Psoas muscle (tissue), 8 donors: Measurements from ENCODE around the gene OR2S2. TPM values are rescaled to one million over a fixed set of nuclear protein-coding genes. Genes with fewer than 3 reads are reported as not detected.

Source experiments
- ATAC-seq, 4 donors: fragments of 200-7000 bp; cut with Tn5 transposase; one replicate each; pipeline ENCODE4 v1.9.1; 2020; ENCODE audit warnings: moderate library complexity in 3 of 4, mild to moderate bottlenecking in 2 of 4
- DNase-seq, 2 donors: peaks; one replicate each; pipeline ENCODE4 v3.0.0-alpha.2; 2020
- H3K27ac ChIP-seq: fragments of 200-600 bp; one replicate; pipeline ENCODE4 v1.8.0; 2022
- H3K27me3 ChIP-seq, 3 donors: fragments of 200-600 bp in 1 of 3; one replicate each; pipeline versions ENCODE4 v1.6.1 to v1.8.0; 2013 to 2022; ENCODE audit warnings: low read length in 2 of 3, mild to moderate bottlenecking in 2 of 3, moderate library complexity in 1 of 3; ENCODE audit not compliant: insufficient read depth in 3 of 3
- H3K36me3 ChIP-seq, 2 donors: fragments of 200-600 bp in 1 of 2; one replicate each; pipeline versions ENCODE4 v1.6.1 to v1.8.0; 2013 to 2022; ENCODE audit warnings: low read depth in 1 of 2, mild to moderate bottlenecking in 1 of 2, moderate library complexity in 1 of 2; ENCODE audit not compliant: insufficient read depth in 1 of 2
- H3K4me1 ChIP-seq: fragments of 200-600 bp; one replicate; pipeline ENCODE4 v1.8.0; 2022
- H3K4me3 ChIP-seq: fragments of 200-600 bp; one replicate; pipeline ENCODE4 v1.8.0; 2022; ENCODE audit warnings: mild to moderate bottlenecking
- H3K9me3 ChIP-seq: fragments of 200-600 bp; one replicate; pipeline ENCODE4 v1.8.0; 2022
- WGBS, 3 donors: extraction: QIAGEN DNeasy Blood & Tissue Kit; methylation state at CpG; one replicate each; pipeline versions ENCODE4 v1.1.6 to v1.1.7; 2013; 5-methylcytosine and 5-hydroxymethylcytosine counted together
- intact Hi-C, 2 donors: fragments of 100-400 bp; cut with DNase I; formaldehyde crosslinking; loops; one replicate each; pipeline versions ENCODE4 v1.11.0 to v1.14.2; 2022
- polyA plus RNA-seq, 3 donors: library from polyadenylated mRNA; stranded (reverse); fragments of 200-250 nt; gene quantifications; one replicate each; pipeline ENCODE4 v1.2.3, GENCODE V29; 2013
- total RNA-seq, 4 donors: library from RNA; stranded (reverse); fragmentation: NEBNext Ultra II Directional in 2 of 4; extraction: Animal tissue kit (Norgen Biotek cat#: 25700) in 2 of 4; gene quantifications; one replicate each; pipeline versions ENCODE4 v1.2.1 to v1.2.4, GENCODE V29; 2021 to 2023
- TF ChIP-seq, protein P1 (sequence below): fragments of 200-600 bp; IDR thresholded peaks from one replicate; pipeline ENCODE4 v1.8.0; 2022; ENCODE audit warnings: antibody characterized with exemption
- donor health status: healthy with polysubstance abuse.
- donor health status: DM: no; HTN: no; CAD: no; lungs with moderate emphysema.
- donor health status: Bipolar disorder and iron deficiency.
- donor health status: healthy.
- donor health status: DM: yes; HTN: yes; CAD: no.
- donor health status: DM: no; HTN: no; CAD: no.
- donor health status: DM: no; HTN: no; CAD: no.
- donor health status: DM: yes; HTN: yes; CAD: no.

OR2S2 gene
- total and polyA plus RNA-seq, 7 donors: not detected

DNA sequence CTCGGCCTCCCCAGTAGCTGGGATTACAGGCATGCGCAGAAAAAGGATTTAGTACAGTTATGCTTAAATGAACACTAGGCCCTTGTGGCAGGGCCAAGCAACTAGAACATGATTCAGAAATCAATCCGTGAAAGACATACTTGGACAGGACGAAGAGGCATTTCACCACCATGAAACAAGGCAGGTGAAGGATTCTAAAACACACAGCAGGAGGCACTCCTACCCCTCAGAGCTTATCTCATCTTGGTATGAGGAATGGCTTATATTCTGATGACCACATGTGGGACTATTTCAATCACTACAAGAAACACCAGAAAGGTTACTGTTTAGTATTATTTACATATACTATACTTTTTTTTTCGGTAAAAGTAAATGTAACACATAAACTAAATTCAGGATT, 15.7 kb downstream of the OR2S2 start:
- H3K4me3 ChIP-seq: no peak overlapping the region
- TF ChIP-seq, protein P1, sequence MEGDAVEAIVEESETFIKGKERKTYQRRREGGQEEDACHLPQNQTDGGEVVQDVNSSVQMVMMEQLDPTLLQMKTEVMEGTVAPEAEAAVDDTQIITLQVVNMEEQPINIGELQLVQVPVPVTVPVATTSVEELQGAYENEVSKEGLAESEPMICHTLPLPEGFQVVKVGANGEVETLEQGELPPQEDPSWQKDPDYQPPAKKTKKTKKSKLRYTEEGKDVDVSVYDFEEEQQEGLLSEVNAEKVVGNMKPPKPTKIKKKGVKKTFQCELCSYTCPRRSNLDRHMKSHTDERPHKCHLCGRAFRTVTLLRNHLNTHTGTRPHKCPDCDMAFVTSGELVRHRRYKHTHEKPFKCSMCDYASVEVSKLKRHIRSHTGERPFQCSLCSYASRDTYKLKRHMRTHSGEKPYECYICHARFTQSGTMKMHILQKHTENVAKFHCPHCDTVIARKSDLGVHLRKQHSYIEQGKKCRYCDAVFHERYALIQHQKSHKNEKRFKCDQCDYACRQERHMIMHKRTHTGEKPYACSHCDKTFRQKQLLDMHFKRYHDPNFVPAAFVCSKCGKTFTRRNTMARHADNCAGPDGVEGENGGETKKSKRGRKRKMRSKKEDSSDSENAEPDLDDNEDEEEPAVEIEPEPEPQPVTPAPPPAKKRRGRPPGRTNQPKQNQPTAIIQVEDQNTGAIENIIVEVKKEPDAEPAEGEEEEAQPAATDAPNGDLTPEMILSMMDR: no peak
- H3K4me1 ChIP-seq: peaks cover 7% of the 10 kb centered on the region
- ATAC-seq (no peak), DNase-seq (no peak)
- H3K27ac ChIP-seq: no peak overlapping the region
- H3K9me3 ChIP-seq: no peaks in the 10 kb centered on the region
- H3K27me3 ChIP-seq: no peaks in the 10 kb centered on the region
- WGBS, 3 donors: 53 to 79% (median 60%) methylated on average over 5 of the region's 5 CpGs
- no peaks in the 10 kb centered on the region for H3K36me3 ChIP-seq
- intact Hi-C loops: no loop called here

DNA sequence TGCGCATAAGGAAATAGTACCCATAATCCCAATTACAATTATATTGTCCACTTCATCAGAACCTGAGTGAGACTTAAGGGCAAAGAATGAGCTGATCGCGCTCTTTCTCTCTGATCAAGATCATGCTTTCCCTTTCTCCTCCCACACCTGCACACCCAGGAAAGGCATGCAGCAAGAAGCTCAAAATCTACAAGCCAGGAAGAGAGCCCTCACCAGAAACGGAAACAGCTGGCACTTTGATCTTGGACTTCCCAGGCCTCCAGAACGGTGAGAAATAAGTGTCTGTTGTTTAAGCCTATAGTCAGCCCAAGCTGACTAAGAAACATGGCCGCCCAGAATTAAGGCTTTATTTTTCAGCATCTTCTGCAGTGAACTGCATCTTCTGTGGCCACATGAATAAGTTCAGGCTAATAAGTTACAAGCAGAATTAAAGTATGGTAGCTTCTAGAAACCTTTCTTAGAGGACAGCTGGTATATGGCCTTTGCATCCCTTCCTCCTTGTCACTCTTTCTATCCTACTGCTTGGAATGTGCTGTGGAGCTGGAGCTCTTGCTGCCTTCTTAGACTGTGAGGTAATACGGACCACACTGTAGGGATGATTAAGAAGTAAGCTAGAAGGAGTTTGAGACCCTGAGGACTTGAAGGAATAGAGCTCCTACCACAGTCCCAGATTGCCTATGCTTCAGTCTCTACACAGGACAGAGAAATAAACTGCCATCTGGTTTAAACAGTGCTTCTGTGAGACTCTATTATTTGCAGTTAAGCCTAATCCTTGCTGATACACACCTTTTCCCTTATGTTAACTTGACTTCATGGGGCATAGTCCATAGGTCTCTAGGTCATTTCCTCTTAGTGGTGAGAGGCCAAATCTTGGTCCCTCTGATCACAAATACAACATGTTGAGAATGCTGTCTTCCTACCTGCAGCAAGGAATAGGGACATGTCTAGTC, 17.2 kb downstream of the OR2S2 start:
- no peak for ATAC-seq
- H3K36me3 ChIP-seq: no peaks in the 10 kb centered on the region
- no peak for DNase-seq
- H3K4me3 ChIP-seq: no peak overlapping the region
- WGBS, 3 donors: 64 to 73% (median 67%) methylated on average over 7 of the region's 7 CpGs
- no peaks in the 10 kb centered on the region for H3K27me3 ChIP-seq
- intact Hi-C loops: no loop called here
- peaks cover 7% of the 10 kb centered on the region for H3K4me1 ChIP-seq
- TF ChIP-seq, protein P1: no peak
- H3K9me3 ChIP-seq: no peaks in the 10 kb centered on the region
- H3K27ac ChIP-seq: no peak overlapping the region

DNA sequence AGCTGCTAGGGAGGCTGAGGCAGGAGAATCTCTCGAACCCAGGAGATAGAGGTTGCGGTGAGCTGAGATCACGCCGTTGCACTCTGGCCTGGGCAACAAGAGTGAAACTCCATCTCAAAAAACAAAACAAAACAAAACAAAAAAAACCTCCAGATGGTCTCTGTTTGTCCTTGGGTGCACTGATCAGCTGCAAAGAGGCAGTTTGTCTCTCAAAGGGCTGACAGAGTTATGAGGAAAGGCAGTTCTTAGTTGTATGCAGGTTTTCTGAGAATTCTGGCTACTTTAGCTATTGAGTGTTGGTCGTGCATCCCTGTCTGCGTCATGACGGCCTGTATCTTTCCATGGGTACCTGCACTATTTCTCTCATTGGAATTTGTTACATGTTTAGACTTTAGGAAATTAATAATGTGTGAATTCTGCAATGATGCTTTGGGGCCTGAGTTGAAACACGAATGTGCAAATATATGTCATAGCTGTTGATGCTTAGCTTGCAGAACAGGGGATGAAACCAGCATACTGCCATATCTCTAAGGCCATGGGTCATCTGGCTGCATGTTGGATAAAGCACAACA, 18.2 kb downstream of the OR2S2 start:
- Histone ChIP-seq H3K9me3 (no peaks in the 10 kb centered on the region), H3K36me3 (no peaks in the 10 kb centered on the region), H3K27ac (no peak overlapping the region), H3K27me3 (no peaks in the 10 kb centered on the region), H3K4me3 (no peak overlapping the region), H3K4me1 (no peaks in the 10 kb centered on the region)
- ATAC-seq: no peak
- intact Hi-C loops: no loop called here
- no peak for DNase-seq
- TF ChIP-seq, protein P1: no peak
- 87 to 93% (median 91%) methylated on average over 8 of the region's 8 CpGs for WGBS, 3 donors

DNA sequence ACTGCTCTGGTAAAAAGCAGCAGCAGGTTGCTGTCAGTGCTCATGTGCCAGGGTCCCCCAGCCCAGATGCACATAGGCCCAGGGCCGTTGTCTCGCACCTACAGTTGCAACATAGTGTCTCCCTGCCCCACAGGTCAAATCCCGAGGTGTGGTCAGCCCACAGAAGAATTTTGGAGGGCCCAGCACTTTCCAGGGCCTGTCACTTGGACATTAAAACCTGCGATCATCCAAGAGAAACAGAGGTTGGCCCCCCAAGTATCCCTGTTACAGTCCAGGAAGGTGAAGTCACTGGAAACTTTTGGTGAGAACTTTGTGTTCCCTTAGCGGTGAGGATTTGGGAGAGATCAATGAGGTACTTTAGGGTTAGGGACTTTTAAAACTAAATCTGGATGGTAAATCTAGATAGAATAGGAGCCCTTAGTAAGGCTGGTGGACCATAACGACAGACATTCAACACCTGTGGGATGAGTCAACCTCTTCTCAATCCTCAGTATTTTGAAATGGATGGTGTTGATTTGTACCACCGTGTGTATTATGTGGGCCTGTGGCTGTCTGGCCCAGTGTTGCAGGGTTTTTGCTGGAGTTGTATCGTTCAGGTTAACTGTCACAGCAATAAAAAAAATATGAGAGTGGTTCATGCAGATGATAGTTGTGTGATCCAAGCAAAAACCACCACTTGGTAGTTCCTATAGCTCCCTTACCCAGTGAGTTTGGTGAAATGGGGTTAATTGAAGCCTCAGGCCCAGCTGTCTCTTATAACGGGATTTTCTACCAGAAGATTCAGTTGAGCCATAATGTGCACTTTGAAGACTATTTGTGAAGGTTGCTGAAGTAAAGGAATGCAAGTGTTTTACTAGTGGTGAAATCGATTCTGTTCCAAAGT, 19.2 kb downstream of the OR2S2 start:
- WGBS, 3 donors: 75 to 82% (median 78%) methylated on average over 10 of the region's 10 CpGs
- no peak for ATAC-seq
- no peaks in the 10 kb centered on the region for H3K27me3 ChIP-seq

More for the DNA sequence above, 19.2 kb downstream of the OR2S2 start:
- intact Hi-C loops: no loop called here
- DNase-seq: no peak
- Histone ChIP-seq H3K4me3 (no peak overlapping the region), H3K36me3 (no peaks in the 10 kb centered on the region), H3K4me1 (no peaks in the 10 kb centered on the region), H3K27ac (no peak overlapping the region), H3K9me3 (no peaks in the 10 kb centered on the region)
- TF ChIP-seq, protein P1: no peak
